GM18499 (cell line): ENCODE results near the gene NPR1.
A peak's percentile ranks its signal among the peaks of the same experiment; 100 is the strongest.
"Not testable (repeated sequence)": the region's sequence is repeated elsewhere in the genome, so short reads cannot be mapped to it uniquely, and the experiment has no call there.

Experiments used
- ATAC-seq: cut with Tn5 transposase; IDR thresholded peaks from one replicate; pipeline ENCODE4 v1.9.1; 2021; ENCODE audit warnings: moderate number of reproducible peaks; ENCODE audit not compliant: insufficient read depth, unreplicated experiment

NPR1 gene

DNA sequence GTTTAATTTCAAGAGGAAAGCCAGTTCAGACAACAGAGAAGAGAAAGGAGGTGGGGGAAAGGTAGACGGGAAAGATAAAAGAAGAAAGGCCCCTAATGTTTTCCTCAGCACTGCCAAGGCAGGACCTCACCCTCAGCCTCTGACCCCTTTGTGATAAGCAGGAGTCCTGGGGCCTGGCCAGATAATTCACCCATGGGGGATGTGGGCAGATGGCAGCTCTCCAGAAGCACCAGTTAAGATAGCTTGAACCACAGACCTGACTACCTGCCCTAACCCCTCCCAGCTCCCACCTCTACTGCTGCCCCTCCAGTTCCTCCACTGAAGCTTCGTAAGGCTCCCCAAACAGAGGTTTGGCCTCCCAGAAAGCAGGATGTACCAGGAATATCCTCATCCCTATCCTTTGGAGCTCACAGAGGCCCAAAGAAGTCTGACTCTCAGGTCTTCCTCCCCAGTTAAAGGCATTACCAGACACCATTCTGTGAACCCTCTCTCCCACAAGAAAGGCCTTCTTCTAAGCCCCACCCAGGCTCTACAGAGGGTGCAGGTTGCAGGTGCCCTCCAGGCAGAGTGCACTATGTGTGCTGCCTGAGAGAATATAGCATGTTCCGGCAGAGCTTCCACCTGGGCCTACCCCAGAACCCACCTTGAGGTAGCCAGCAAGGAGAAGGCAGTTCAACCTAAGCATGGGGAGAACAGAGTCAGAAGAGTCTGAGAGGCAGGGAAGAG is 29.2 kb upstream of the NPR1 start:
- no peak for ATAC-seq

DNA sequence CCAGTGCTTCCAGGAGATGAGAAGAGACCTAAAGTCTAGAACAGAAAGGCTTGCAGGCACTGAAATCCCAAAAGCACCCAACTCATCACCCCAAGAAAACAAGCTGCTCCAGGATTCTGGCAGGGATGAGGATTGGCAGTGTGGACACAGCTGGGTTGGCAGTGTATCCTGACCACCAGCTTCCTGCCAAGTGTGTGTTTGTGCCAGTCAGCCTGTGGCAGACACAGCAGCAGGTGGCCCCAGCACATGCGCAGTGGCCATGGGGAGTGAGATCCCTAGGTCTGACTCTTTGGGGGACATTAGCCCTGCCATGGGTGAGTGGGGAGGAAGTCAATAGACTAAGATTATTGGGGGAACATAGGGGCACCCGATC is 28.6 kb upstream of the NPR1 start:
- ATAC-seq = no peak

DNA sequence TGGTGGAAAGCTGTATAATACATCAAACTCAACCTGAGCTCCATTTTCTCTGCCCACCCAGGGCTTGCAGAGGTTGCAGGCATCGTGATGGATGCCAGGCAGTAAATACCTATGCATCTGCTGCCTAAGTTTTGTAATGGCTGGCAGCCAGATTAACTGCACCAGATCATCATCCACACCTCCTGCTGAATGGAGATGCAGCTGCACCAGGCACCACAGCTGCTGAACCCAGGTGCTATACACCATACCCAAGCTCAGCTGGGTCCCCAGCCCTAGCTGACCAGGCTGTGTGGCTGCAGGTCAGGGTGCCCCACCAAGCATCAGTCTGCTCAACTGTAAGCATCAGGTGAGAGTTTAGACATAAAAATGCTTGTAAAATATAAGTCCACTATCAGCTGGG is 26.7 kb upstream of the NPR1 start:
- ATAC-seq = no peak

DNA sequence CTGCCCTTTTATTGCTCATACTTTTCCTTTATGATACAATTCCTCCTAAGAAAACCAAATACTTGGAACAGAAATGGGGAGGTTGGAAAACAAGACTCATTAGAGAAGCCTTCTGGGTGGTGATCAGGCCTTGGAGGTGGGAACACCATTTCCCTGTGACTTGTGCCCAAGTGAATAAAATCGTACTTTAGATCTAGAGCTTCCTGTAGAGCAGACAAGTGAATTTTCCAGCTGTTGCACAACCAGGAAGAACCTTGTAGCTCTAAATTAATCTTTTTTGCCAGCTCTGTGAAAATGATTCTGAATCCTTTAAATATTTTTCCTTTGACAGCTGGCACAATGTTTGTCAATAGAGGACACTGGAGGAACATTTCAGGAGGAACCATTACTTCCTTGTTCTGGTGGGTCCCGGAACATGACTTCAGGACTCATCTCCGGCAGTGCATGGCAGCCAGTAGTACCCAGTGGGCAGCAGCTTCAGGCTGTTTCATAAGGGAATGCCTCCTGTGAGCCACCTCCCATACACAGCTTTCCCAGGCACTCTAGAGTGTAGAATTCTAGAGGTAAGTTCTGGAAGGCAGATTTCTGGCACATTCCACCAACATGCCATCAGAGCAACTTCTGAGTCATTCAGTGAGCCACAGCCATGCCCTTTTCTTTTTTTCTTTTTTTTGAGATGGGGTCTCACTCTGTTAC is 25.5 kb upstream of the NPR1 start:
- no peak for ATAC-seq

DNA sequence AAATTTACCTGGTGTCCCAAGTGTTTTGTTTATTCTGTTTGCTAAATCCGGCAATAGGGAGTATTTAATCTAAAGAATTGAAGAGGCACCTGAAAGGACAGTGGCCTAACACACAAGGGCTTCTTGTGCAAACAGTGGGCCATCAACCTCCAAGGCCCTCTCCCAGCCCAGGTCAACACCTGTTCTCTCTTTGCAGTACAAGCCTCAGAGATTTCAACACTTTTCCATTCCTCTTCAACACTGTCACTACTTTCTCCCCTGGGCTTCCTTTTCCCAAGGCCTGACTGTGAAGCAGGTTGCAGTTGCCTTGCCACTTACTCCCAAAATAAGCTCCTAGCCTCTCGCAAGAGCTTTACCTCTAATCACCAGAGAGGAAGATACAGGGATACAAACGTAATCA is 23.2 kb upstream of the NPR1 start:
- no peak for ATAC-seq

DNA sequence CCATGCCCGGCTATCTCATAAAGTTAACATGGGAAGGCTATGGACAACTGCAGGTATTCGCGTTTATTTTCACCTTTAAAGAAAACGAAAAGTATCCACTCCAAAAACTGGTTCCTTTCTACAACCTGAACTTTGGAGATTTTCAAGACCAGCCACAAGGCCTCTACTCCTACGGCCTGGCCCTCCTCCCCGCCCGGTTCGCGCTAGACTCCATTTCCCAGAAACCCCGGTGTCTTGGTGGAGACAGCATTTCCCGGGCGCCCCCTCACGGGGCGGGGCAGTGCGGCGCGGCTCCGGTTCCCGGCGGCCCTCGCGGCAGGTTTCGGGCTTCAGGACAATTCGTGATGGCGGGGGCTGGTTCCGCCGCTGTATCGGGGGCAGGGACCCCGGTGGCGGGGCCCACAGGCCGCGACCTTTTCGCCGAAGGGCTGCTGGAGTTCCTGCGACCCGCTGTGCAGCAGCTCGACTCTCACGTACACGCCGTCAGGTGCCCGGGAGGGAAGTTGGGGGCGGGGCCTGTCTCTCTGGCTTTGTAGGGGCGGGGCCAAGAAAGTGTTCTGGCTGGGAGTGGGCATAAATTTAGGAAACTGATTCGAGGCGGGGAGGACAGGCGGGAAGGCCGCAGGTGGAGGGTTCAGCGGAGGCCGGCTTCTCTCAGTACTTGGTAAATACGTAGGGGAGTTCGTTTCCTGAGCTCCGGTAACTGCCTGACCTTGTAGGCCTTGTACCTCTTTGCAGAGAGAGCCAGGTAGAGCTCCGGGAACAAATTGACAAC is 19.9 kb upstream of the NPR1 start, which contains the start of gene SNAPIN:
SNAPIN (plus strand) TSS at position 304 of the 775 bp plus-strand sequence; CDS start at position 345, 41 bp downstream.
- no peak for ATAC-seq

DNA sequence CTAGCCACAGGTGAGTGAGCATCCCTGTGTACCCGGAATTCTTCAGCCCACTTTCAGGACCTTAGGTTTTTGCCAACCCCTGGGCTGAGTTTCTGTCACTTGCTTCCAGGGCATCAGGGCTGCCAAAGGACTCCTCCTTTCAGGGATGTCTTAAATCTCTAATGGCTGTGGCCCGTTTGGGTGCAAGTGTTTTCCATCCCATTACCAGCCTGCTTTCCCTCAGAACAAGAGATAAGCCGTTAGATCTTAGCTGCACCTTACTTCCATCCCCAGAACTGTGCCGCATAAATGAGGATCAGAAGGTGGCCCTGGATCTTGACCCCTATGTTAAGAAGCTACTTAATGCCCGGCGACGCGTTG is 19.3 kb upstream of the NPR1 start:
- no peak for ATAC-seq

DNA sequence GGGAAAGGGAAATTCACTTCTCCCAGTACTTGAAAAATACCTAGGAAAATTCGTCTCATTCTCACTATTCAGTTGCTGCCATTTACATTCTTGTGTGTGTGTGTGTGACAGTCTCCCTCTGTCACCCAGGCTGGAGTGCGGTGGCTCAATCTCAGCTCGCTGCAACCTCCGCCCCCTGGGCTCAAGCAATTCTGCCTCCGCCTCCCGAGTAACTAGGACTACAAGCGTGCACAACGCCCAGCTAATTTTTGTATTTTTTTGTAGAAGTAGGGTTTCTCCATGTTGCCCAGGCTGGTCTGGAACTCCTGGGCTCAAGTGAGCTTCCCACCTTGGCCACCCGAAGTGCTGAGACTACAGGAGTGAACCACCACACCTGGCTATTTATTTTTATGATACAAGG is 18.8 kb upstream of the NPR1 start:
- no peak for ATAC-seq

DNA sequence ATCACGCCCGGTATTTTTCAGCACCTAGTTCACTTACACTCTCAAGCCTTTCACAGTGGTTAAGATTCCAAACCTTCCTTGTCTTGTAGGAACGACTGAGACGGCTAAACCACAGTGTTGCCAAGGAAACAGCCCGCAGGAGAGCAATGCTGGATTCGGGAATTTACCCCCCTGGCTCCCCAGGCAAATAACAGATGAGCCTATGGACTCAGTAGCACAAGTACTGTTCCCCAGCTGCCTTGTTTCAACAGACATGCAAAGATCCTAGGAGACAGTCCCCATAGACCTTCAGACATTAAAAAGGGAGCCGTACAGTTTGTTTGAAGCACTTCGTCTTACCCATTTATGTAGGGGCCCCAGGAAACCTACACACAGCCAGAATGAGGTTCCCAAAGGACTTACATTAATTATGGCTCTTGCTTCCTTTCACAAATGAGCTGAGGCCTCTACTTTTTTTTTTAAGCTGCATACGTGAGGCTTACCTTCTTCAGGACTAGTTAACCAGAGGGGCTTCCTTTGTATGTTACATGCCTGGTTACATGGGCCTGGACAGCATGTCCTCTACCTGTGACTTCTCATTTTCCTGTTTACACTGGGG is 17.3 kb upstream of the NPR1 start:
- ATAC-seq = no peak

DNA sequence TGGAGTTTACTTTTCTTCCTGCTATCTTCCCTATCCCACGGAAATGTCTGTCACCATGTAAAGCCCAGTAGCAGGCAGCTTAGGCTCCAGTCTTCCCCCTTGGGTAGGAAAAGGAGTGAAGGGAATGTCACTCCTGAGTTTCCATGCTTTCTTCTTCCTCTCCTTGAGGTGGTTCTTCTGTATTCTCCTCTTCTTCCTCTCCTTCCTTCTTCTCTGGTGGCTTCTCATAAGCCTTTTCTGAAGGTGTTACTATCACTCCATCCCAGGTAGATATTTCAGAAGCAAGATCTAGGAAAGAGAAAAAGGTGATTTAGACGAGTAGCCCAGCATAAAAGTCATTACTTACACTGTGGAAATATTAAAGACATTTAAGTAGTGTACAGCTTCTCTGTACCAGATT is 16.2 kb upstream of the NPR1 start:
- ATAC-seq = no peak

DNA sequence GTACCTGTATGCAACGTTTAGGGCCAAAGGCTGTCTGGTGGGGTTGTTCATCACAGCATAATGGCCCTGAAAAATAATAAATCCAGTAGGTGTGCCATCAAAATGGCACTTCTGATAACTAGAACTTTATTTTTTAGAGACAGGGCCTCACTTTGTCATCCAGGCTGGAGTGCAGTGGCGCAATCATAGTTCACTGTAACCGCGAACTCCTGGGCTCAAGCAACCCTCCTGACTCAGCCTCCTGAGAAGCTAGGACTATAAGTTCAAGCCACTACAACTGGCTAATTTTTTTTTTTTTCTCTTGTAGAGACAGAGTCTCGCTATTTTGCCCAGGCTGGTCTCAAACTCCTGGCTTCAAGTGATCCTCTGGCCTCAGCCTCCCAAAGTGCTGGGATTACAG is 15.3 kb upstream of the NPR1 start:
- no peak for ATAC-seq

DNA sequence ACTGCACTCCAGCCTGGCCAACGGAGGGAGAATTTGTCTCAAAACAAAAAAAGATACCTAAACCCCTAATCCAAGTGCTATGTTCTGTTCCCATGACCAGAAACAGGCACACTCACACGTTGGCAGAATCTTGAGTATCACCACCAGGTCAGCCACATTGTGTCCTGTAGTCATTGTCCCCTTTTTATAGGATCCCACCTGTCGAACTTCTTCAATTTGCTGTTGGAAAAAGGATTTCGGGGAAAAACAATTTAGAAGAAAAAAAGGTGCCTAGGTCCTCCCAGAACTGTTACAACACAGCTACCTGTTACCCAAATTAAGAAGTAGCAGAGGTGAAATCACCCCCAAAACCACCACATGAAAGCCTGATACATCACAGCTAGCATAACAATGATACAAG is 11.0 kb upstream of the NPR1 start:
- no peak for ATAC-seq

DNA sequence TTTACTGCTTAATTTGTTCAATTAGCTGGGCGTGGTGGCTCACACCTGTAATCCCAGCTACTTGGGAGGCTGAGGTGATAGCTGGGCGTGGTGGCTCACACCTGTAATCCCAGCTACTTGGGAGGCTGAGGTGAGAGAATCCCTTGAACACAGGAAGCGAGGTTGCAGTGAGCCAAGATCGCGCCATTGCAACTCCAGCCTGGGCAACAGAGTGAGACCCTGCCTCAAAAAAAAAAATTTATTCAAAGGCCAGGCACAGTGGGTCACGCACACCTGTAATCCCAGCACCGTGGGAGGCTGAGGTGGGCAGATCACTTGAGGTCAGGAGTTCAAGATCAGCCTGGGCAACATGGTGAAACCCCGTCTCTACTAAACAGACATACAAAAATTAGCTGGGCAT is 9.8 kb upstream of the NPR1 start:
- ATAC-seq = not testable (repeated sequence)

DNA sequence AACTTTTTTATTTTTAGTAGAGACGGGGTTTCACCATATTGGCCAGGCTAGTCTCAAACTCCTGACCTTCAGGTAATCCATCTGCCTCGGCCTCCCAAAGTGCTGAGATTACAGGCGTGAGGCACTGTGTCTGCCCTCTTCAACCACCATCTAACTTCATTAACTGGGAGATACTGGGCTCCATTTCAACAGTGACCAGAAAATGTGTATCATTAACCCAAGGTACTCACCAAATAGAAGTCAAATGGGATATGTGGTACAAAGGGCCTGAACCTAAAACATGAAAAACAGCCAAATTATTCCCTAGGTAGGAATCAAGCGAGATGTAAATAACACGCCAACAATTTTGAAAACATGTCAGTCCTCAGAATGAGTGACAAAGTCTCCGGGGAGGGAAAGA is 8.9 kb upstream of the NPR1 start:
- no peak for ATAC-seq

DNA sequence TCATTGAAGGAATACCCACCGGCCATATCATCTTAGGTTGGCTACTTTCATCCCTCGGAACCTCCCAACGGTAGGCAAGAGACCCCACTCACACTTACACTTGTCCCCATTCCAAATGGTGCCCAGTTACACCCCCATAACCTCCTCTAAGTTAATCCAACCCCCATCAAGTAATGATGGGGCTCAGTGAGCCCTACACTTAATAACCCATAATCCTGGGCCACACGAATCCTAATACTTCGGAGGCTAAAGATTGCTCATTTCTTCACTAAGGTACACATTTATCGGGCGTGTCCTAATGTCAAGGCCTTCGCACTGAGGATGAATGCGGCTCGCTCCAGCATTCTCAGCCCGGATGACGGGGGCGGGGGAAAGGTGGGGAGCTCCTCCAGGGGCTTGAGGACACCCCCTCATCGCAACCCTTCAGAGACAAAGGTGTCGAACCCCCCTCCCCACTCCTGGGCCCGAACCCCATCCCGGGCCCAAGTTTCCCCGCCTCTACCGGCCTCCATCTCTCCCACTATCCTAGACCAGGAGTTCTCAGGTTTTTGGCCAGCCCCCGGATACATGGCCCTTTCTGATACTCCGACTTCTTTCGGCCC is 8.1 kb upstream of the NPR1 start:
- ATAC-seq = no peak

DNA sequence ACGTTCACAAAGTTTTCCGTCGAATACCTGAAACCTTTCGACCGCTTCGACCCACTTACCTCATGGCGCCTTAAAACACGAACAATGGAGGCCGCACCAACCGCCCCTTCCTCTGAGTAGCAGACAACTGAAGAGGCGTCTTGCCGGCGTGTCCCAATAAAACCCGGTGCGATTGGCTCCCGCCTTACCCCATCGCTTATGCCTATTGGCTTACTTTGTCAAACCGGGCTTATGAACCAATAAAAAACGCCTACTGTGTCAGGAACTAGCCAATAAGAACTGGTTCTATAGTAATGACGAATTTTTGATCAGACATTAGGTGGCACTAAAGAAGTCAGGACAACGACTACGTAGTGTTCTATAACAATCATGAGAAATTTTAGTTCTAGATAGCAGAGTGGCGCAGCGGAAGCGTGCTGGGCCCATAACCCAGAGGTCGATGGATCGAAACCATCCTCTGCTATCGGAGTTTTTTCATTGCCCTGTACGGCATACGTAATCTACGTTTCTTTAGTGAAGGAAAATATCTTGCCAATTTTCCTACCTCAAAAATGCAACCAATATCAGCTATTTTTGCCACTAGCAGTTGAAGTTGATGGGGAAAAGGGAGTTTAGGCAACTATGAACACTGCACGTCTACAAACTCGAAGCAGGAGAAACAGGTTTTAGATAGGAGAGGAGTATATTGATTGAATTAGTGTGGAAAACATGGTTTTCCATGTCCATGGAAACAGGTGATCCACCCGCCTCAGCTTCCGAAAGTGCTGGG is 7.4 kb upstream of the NPR1 start, which contains the start of gene ILF2:
ILF2 (minus strand) TSS at position 135 of the 769 bp plus-strand sequence; CDS start at position 64, 71 bp downstream.
- ATAC-seq = peak; percentile 88

DNA sequence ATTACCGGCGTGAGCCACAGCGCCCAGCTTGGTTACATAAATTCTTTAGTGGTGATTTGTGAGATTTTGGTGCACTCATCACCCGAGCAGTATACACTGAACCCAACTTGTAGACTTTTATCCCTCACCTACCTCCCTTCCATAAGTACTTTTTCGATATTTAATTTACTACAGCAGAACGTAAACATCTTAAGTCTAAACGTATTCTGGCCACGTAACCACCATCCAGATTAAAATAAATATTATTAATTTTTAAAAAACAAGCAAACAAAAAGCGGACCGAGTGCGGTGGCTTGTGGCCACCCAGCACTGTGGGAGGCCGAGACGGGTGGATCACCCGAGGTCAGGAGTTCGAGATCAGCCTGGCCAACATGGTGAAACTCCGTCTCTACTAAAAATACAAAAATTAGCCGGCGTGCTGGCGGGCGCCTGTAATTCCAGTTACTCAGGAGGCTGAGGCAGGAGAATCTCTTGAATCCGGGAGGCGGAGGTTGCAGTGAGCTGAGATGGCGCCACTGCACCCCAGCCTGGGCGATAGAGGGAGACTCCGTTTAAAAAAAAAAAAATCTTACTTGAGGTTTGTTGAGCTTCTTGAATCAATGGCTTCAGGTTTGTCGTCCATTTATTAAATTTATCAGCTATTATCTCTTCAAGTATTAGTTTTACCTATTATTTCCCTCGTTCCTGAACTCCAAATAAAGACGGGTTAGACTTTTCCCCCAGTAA is 6.7 kb upstream of the NPR1 start:
- not testable (repeated sequence) for ATAC-seq

DNA sequence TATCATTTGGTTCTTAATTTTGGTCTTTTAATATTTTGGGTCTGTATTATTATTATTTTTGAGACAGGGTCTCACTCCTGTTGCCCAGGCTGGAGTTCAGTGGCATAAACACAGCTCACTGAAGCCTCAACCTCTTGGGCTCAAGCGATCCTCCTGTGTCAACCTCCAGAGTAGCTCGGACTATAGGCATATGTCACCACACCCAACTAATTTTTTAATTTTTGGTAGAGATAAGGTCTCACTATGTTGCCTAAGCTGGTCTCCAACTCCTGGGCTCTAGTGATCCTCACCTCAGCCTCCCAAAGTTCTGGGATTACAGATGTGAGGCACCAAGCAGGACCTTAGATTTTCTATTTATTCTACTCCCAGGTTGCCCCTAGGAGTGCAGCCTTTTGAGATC is 5.0 kb upstream of the NPR1 start:
- ATAC-seq = no peak
